ENCODE data around the gene HIPK1. TPM values are rescaled to one million over a fixed set of nuclear protein-coding genes. Genes with fewer than 3 reads are reported as not detected.
"Not testable (repeated sequence)": the region's sequence is repeated elsewhere in the genome, so short reads cannot be mapped to it uniquely, and the experiment has no call there.

HIPK1 gene
- total RNA-seq, 1 donor from 2014 or later = 51.0 TPM

DNA sequence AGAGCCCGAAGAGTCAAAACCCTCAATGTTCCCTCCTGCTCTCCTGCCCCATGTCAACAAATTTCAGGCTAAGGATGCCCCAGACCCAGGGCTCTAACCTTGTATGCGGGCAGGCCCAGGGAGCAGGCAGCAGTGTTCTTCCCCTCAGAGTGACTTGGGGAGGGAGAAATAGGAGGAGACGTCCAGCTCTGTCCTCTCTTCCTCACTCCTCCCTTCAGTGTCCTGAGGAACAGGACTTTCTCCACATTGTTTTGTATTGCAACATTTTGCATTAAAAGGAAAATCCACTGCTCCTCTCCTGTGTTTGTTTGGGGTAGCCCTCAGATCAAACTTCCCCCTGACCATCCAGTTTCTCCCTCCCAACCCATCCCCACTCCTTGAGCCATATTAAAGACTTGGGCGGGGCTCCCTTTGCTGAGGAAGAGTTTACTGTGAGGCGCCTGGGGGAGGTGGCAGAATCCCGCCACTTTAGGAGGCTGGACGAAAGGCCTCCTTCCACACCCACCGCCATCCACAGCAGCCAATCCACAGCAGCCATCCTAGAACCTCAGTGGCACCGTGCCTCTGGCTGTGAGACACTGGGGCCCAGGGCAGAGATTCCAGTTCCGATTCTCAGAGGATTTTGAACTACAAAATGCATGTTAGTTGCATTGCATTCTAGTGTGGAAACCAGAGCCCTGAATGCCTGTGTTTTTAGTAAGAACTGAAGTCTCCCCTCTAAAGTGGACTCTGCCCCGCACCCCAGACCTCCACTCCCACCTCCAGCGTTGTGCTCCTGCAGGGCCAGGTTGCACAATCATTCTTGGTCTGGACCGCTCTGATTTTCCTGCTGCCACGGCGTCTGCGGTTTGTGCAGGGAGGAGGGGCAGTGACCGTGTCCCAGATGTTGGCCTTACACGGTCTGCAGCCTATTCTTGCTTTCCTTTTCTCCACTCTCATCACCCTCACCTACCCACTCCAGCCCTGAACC, 53.1 kb downstream of the HIPK1 start:
- peak; percentile 79 for DNase-seq (ENCODE audit: low read depth)

DNA sequence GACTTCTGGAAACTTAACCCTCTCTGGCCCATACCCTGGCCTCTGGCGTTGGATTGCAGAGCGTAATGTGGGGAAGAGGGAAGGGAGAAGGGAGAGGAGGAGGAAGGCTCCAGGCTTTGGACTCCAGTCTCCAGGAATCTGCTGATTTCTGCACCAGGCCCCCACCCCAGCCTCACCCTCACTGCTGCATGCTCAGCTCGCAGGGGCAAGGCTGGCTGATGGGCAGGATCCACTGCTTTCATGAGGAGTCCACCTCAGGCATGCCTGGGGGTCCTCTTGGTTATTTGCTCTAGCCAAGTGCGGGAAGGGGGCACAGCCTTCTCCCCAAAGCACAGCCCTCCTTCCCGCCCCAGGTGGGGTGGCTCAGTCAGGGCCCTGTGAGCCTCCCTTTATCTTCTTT, 53.8 kb downstream of the HIPK1 start:
- DNase-seq (ENCODE audit: low read depth) = no peak

DNA sequence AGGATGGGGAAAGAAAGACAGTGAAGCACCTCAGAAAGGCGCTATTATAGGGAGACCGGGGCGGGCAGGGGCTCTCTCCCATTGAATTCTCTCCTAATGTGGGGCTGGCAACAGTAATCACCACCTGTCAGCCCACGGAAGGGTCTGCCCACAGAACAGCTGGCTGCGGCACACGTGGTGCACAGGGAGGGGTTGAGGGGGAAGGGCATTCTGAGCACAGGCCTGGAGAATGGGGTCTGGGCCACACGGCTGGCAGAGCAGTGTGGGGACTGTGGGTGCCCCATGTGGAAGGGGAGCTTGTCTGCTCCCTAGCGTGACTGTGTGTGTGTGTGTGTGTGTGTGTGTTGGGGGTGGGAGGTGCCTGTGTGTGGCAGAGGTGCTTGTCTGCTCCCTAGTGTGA, 54.3 kb downstream of the HIPK1 start:
- no peak for DNase-seq (ENCODE audit: low read depth)

DNA sequence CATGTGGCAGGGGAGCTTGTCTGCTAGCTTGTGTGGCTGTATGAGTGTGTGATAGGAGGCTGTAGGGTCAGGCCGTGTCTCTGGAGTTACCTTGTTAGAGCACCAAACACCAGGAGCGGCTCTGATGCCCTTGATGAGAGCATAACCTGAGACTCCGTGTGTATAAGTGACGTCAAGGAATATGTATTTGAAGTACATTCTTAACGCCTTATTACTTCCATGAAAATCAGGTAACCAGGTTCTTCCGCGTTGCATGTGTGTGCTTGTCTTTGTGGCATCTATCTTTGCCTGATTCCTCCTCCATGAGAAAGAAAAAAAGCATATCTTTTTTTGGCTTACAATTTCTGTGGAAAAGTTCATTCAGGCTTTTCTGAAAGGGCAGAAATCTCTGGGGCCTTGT, 54.7 kb downstream of the HIPK1 start:
- no peak for DNase-seq (ENCODE audit: low read depth)

DNA sequence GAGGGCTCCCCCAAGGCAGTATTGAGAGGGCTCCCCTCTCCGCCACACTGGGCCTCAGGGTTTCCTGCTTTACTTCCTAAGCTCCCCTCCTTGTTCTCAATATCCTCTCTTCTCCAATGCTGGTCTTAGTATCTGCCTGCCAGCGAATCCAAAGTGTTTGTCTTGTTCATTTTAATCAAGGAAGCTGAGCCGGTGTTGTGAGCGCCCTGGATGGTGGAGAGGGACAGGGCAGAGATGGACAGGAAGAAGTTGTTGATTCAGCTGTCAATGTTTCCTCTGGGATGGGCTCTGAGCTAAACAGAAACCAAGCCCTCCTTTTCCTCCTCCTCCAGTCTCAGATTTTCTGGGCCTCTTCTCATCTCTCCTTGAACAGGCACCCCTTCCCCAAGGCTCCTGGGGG, 55.6 kb downstream of the HIPK1 start:
- DNase-seq (ENCODE audit: low read depth) = no peak

DNA sequence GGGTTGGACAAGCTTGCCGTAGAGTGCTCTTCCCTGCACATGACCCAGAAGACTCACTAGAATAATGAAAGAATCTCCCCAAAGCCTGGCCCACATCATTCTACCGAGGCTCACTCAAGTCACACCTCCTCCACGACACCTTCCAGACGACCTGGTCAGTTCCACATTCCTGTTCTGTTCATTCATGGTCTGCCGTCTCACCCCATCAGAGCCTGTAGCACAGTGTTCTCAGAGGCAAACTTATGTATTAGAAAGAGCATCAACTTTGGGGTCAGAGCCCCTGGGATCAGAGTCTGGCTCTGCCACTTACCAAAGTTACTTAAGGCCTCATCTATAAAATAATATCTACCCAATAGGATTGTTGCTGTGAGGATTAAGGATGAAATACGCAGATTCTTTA, 57.7 kb downstream of the HIPK1 start:
- no peak for DNase-seq (ENCODE audit: low read depth)

DNA sequence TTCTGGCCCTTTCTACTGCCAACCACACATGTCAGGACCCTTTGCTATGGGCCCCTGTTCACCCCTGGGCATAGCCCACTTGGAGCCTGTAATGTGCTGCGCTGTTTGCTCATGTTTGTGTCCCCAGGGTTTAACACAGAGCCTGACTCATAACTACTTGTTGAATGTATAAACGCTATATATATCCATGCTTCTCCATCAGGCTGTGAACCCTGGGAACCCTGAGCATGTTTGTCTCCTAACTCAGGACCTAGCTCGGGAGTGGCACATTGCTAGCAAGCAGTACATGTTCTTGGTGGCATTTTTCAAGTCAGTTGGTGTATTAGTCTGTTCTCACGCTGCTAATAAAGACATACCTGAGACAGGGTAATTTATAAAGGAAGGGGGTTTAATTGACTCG, 58.1 kb downstream of the HIPK1 start:
- no peak for DNase-seq (ENCODE audit: low read depth)

DNA sequence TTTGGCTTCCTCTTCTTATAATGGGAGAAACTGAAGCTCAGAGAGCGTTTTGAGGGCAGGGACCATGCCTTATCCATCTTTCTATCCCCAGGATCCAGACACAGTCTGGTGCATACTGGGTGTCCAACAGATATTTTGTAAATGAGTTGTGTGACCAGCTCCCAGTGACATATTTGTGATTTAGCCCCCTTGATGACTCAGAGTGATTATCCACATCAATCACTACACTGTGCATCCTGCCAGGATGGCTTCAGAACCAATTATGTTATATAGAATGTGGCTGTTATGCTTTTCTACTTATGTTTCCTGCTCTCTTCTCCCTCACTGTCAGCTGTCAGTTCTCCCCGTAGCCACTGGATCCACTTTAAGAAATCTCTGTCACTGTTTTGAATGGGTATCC, 61.4 kb downstream of the HIPK1 start:
- no peak for DNase-seq (ENCODE audit: low read depth)

DNA sequence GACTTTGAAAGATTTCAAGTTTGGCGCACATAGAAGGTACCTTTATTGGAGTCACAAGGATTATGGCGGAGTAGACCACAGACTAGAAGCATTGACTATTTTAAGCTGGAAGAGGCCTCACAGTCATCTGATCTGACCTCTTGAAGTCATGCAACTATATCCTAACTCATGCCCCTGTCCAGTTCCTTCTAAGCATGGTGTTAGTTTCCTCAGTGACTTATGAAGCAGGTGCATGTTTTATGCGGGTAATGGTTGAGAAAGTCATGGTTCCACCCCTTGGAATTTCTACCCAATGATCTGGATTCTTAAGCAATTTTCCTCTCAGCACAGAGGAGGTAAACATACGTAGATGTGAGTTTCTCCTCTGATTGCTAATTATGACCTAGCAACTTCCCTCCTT, 61.8 kb downstream of the HIPK1 start:
- no peak for DNase-seq (ENCODE audit: low read depth)

DNA sequence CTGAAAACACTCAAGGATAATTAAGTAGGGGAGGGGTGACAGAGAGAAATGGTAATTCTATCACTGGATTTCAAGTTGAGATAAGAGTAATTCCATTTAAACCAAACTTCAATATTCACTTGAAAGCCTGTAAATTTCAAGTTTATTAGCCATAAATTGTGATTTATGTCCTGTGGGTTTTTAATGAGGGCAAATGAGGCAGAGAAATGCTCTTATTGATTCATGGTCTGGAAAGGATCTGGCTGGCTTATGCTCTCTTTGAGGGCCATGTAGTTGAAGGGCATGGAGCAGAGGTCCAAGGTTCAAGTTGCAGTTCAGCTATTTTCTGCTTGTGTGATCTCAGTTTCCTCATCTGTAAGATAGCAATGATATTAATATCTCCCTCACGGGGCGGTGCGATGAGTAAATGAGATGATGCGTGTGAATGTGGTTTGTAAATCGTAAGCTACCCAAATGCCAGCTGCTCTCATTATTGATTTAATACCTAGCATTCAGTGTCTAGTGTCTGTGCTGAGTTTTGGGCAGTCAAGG, 62.4 kb downstream of the HIPK1 start:
- no peak for DNase-seq (ENCODE audit: low read depth)

DNA sequence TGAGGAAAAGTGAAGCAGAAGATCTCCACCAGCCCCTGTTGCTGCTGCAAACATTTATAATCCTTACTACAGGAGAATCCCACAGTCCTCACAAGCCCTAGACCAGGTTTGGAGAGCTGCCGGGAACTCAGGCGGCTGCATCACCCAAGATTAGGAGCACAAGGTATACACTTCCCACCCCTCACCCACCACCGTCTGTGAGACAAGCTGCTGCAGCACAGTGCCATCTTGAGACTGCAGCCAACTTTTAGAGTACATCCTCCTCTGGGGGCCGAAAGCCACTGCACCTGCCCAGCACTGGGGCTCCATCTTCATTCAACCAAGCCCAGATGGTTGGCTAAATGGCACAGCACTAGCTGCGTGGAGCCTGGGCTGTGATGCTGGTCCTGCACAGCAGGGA, 63.9 kb downstream of the HIPK1 start:
- no peak for DNase-seq (ENCODE audit: low read depth)

DNA sequence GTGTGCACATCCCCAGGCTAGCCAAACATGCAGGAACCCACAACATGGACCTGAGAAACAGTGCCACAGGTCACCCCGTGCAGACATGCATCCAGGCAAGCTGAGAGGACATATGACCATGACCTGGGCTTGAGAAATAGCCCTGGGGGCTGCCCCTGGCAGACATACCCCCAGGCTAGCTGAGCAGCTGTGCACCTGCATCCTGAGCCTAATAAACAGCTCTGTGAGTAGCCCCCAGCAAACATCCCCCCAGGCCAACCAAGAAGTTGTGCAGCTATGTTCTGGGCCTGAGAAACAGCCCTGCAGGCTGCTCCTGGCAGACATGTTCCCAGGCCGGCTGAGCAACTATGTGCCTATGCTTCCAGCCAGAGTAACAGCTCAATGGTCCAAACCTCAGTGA, 64.6 kb downstream of the HIPK1 start:
- no peak for DNase-seq (ENCODE audit: low read depth)

DNA sequence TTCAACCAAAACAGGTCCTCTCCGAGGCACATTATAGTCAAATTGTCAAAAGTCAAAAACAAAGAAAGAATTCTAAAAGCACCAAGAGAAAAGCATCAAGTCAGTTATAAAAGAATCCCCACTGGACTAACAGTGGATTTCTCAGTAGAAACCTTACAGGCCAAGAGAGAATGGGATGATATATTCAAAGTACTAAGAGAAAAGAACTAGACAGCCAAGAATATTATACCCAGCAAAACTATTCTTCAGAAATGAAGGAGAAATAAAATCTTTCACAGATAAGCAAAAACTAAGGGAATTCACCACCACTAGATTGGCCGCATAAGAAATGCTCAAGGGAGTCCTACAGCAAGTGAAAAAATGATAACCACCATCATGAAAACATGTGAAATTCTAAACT, 66.3 kb downstream of the HIPK1 start:
- DNase-seq (ENCODE audit: low read depth) = no peak

DNA sequence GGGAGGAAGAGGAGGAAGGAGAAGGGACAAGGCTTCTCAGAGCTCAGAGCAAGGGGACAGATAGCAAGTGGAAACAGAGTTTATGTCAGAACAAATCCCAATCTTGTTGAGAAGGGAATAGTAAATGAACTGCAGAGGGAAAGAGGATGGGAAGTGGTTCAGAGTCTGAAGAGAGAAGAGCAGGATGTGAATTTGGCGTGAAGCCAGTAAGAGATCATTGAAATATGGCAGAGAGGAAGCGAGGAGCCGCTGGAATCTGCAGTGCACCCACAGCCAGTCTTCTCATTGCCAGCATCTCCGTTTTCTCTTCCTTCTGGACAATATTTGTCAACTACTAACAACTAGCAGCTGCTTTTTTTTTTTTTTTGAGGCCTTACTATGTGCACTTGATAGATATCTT, 69.2 kb downstream of the HIPK1 start:
- no peak for DNase-seq (ENCODE audit: low read depth)

DNA sequence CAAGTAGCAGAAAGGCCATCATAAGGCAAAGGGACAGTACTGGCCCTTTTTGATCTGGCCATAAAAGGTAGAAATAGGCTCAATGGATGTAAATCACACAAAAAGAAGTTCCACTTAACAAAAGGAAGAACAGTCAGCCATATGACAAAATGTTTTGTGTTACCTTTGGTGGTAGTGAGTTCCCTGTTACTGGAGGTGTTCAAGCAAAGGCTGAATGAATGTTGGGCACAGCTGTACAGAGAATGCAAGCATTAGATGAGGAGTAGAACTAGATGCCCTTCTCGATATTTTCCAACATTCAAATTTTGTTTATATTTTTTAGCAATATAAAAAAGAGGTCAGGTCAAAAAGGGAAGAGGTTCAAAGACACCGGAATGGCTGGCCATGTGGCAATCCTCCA, 70.1 kb downstream of the HIPK1 start:
- no peak for DNase-seq (ENCODE audit: low read depth)

DNA sequence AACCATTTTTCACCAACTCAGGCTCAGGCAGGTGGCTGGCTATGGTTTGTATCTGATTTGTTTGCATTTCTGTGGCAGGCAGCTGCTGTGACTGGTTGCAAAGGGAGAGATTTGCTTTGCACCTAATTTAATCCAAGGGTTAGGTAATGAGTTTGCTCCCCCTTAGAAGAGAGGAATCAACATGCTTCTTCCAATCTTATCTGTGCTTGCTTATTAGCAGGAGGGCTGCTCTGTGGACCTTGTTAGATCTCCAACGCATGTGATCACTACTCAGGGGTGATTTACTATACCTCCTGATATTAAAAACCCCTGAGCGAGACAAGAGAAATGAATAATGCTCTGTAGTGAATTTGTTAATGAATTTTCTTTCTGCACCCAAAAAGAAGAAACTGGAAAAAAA, 70.7 kb downstream of the HIPK1 start:
- DNase-seq (ENCODE audit: low read depth) = no peak

DNA sequence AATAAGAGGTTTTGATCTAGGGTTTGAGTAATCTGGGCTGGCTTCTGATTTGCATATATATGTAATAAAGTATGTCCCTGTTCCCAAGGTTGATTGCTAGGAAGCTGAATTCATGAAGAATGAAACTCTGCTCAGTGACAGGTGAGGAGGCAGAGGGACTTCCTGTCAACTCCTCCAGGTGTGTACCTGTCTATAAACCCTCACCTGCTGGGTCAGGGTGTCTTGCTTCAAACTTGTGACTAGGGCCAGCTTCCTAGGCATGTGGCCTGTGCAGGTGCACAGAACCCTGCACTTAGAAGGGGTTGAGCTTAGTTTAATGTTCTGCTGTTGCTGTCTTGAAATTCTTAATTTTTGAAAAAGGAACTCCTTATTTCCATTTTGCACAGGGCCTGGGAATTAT, 71.3 kb downstream of the HIPK1 start:
- no peak for DNase-seq (ENCODE audit: low read depth)

DNA sequence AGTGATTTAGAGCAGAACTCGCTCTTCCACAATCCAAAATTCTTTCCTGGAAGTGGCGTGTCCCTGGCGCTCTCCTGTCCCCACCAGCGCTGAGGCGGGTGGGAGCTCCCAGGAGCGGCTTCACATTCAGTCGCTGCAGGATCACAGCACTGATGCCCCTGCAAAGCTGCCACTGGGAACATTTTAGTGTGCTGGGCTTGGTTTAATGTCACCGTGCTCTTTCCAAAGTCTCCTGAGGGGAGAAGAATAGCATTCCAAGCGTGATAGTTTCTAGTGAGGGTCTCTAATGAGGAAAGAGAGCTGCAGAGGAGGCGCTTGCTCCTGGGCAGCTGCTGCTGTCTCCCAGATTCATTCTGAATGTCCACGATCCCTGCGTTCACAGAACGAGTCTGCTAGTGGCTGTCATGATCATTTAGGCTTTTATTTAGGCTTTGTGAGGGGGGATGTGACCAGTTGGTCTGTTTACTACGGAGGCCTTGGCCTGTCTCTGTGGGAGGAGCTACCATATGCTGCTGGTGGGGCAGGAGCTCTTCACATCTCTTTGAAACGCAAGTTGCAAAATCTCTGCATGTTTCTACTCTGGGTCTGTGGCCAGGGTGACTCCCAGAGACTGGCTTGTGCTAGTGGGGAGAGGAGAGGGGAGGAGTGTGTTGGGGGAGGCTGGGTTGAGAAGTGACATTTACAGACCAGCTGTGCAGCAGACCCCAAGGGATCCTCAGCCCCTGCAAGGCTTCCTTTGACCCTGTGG, 73.5 kb downstream of the HIPK1 start:
- DNase-seq (ENCODE audit: low read depth) = no peak

DNA sequence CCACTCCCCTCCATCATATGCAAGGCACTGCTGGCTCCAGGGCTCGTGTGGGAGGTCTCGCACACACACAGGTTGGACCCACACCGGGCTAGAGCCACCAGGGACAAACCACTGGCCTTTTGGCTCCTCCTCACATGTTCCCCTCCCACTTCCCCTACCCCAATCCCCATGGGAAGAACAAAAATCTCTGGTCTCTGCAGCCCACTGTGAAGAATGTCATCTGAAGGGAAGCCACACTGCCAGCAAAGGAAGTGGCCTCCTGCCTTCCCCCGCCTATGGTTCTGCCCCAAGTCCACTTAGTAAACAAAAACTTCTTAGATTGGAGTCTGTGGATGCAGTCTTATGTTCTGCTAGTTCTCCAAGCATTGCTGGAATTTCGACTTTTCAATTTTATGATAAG, 74.3 kb downstream of the HIPK1 start:
- DNase-seq (ENCODE audit: low read depth) = no peak

DNA sequence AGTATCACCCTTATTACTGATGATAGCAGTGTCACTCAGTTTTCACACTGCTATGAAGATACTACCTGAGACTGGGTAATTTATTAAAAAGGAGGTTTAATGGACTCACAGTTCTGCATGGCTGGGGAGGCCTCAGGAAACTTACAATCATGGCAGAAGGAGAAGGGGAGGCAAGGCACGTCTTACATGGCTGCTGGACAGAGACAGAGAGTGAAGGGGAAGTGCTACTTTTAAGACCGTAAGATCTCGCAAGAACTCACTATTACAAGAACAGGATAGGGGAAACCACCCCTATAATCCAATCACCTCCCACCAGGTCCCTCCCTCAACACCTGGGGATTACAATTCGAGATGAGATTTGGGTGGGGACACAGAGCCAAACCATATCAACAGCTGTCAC, 77.7 kb downstream of the HIPK1 start:
- not testable (repeated sequence) for DNase-seq (ENCODE audit: low read depth)

DNA sequence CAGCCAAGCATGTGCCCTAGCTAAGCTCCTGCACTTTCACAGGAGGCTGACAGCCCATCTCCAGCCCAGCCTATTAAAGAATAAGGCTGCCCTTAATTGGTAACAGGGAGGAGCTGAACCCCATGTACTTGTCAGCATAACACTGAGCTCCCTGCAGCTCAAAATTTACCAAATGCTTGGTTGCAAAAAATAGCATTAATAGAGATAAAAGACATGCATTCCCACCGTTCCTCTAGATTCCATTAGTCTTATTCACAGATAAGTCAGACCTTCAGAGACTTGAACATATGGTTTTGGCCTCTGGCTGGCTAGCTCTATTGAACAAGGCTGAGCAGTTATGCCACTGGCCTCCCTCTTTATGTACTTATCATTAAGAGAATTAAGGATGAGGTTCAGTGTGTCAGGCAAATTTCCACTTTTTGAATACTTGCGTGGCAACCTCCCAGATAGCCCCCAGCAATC, 79.4 kb downstream of the HIPK1 start:
- DNase-seq (ENCODE audit: low read depth) = no peak

DNA sequence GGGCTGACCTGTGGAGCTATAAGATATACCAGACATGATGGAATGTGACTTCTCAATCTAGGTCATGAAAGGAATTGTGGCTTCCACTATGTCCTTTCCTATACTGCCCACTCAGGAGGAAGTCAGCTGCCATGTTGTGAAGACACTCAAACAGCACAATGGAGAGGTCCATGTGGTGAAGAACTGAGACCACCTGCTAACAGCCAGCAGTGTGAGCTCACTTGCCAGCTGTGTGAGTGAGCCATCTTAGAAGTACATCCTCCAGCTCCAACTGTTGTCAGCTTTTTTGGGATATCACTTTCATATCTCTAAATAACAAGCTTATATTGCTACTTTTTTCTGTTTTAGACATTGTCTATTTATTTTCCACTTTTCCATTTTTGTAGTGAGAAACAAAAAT, 79.9 kb downstream of the HIPK1 start:
- no peak for DNase-seq (ENCODE audit: low read depth)

DNA sequence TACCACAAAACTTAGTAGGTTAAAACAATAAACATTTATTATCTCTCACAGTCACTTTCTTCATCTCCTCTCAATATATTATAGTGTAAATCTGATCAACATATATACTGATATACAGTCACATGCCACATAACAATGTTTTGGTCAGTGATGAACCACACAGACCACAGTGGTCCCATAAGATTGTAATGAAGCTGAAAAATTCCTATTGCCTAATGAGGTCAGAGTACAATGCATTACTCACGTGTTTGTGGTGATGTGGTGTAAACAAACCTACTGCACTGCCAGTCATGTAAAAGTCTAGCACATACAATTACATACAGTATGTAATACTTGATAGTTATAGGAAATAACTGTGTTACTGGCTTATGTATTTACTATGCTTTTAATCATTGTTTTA, 80.3 kb downstream of the HIPK1 start:
- DNase-seq (ENCODE audit: low read depth) = peak; percentile 72

Data from renal cortical epithelial cell (primary cell).